Hematopoietic multipotent progenitor cell treated with erythropoietin and hydrocortisone succinate and interleukin-3 and kit ligand, for 4 days (in vitro differentiated cells): ENCODE data around the gene SLC52A1.
A peak's percentile ranks its signal among the peaks of the same experiment; 100 is the strongest.

Experiments used
- DNase-seq: peaks from one replicate; pipeline ENCODE4 v3.0.0-alpha.2; 2015

Gene SLC52A1

DNA sequence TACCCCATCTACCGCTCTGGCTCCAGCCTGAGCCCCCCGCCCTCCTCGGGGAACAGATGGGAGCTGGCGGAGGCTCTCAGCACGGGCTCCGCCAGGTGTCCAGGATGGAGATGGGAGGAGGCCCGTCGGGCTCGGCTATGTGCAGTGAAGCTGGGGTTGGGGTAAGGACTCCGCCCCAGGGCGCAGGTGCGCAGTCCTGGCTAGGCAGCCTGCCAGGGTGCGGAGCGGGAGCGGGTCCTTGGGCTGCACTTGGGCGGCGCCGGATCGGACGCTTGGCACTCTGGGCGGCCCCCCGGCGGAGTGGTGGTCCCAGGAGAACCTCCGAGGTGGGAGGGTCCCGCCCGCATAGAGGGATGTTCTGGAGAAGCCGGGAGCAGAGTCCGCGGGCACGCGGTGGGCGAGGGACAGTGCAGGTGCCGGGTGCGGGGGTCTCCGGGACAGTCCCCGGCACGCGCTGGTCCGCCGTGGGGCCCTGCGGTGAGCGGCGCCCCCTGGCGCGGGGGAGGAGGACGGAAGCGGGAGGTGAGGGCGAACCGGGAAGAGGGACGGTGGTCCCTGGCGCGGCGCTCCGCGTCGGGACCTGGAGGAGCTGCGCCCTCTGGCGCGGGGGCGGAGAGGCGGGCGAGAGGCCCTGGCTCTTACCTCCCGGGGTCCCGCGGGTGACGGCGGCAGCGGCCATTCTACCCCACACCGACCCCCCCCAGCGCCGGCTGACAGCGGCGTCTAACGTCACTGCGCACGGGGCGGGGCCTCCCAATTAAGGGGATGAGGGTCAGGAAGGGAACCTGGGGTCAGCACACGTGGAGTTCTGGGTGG is 48.1 kb downstream of the SLC52A1 start, which contains the start of gene CAMTA2:
CAMTA2 (minus strand) TSS at position 725 of the 816 bp plus-strand sequence. CDS start 1,453 bp downstream, outside the sequence.
- DNase-seq, result peak; percentile 94

DNA sequence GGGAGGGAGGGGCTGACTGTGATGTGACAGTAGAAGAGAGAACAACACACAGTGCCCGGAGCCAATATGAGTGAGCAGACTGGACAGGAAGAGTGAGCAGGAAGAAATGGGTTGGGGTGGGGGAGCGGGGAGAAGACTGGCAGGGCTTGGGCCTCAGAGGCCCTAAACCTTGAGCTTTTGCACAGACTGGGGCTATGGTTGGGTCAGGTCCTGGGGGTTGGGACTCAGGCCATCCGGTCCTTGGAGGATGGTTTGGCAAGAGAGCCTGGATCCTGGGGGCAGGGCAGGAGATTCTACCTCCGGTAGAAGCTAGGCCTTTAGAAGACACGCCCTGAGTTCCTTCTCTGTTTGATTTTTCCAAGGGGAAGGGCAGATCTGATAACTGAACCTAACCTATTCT is 48.8 kb downstream of the SLC52A1 start:
- DNase-seq, result no peak
